ENCODE results near the gene MAJIN.

Gene MAJIN

GRCh38 chr11:64914123-64914522 lies 57.8 kb downstream of the MAJIN start:
- H3F3A ChIP-seq (ENCODE audit: insufficient read depth), result peaks cover 6% of the 10 kb centered on the region
- no peaks in the 10 kb centered on the region for H3K9me3 ChIP-seq (ENCODE audit: insufficient read depth, low read length)
- no peaks in the 10 kb centered on the region for H4K20me1 ChIP-seq (ENCODE audit: low read depth, low read length)
- H3K9ac ChIP-seq (ENCODE audit: low read length), result no peak overlapping the region
- H3K27ac ChIP-seq (ENCODE audit: low read depth, low read length), result no peak overlapping the region
- H3K36me3 ChIP-seq (ENCODE audit: low read length), result no peaks in the 10 kb centered on the region
- H3K9me2 ChIP-seq (replicated peaks; ENCODE audit: insufficient read depth, low read length), result no peaks in the 10 kb centered on the region
- no peak overlapping the region for H2AFZ ChIP-seq (ENCODE audit: low read depth, low read length, severe bottlenecking)
- no peaks in the 10 kb centered on the region for H3K27me3 ChIP-seq (ENCODE audit: low read length)
- H3K4me2 ChIP-seq (ENCODE audit: low read depth, low read length, poor library complexity, severe bottlenecking), result no peak overlapping the region
- no peak overlapping the region for H3K4me3 ChIP-seq (ENCODE audit: insufficient read depth, low read length, poor library complexity, severe bottlenecking)
- TF ChIP-seq EZH2phosphoT487 (conservative IDR thresholded peaks at IDR 0.05; ENCODE audit: low read length), result no peak
- no peak for TF ChIP-seq CTCF (IDR thresholded peaks at IDR 0.05; ENCODE audit: insufficient read depth, low read length, poor library complexity, severe bottlenecking)
- peaks cover 10% of the 10 kb centered on the region; the same call in 1 of the 2 replicates for H3K79me2 ChIP-seq (ENCODE audit: insufficient read depth, low read length)

DNA sequence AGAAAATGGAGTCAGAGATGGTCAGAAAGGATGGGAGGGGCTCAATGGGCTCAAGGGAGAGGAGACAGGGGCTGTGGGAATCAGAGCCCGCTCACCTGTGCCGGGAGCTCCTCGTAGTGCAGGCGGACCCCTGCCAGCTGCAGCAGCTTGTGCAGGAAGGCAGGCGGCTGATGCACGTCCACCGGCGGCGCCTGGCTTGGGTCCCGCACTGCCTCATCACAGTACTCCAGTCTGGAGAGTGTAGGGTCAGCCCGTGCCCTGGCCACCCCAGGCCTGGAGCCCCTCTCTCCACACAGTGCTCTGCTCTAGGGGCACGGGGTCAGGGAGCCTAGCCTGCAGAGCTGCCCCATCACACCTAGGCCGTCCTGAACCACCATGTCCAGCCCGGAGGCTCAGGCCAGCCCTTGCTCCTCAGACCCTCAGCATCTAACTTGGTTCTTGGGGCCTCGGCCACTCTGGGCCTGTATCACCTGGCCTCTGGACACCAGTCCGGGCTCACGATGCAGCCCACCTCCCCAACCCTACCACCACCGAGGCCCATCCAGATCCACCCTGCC lies 58.7 kb downstream of the MAJIN start:
- Histone ChIP-seq H3K9me3 (ENCODE audit: insufficient read depth, low read length) (no peaks in the 10 kb centered on the region), H3K36me3 (ENCODE audit: low read length) (no peaks in the 10 kb centered on the region), H3K9me2 (replicated peaks; ENCODE audit: insufficient read depth, low read length) (no peaks in the 10 kb centered on the region), H3K27ac (ENCODE audit: low read depth, low read length) (no peak overlapping the region), H4K20me1 (ENCODE audit: low read depth, low read length) (no peaks in the 10 kb centered on the region), H2AFZ (ENCODE audit: low read depth, low read length, severe bottlenecking) (no peak overlapping the region), H3K79me2 (ENCODE audit: insufficient read depth, low read length) (peaks cover 10% of the 10 kb centered on the region; the same call in 1 of the 2 replicates), H3K4me2 (ENCODE audit: low read depth, low read length, poor library complexity, severe bottlenecking) (no peak overlapping the region), H3F3A (ENCODE audit: insufficient read depth) (peaks cover 6% of the 10 kb centered on the region), H3K27me3 (ENCODE audit: low read length) (no peaks in the 10 kb centered on the region), H3K4me3 (ENCODE audit: insufficient read depth, low read length, poor library complexity, severe bottlenecking) (no peak overlapping the region), H3K9ac (ENCODE audit: low read length) (no peak overlapping the region)
- TF ChIP-seq CTCF (IDR thresholded peaks at IDR 0.05; ENCODE audit: insufficient read depth, low read length, poor library complexity, severe bottlenecking), result no peak
- TF ChIP-seq EZH2phosphoT487 (conservative IDR thresholded peaks at IDR 0.05; ENCODE audit: low read length), result no peak

- H3K27ac ChIP-seq (ENCODE audit: low read depth, low read length), result no peak overlapping the region
These were observed 60.2 kb downstream of the MAJIN start for GRCh38 chr11:64911689-64912088.

More at GRCh38 chr11:64911689-64912088, 60.2 kb downstream of the MAJIN start:
- Histone ChIP-seq H3K4me2 (ENCODE audit: low read depth, low read length, poor library complexity, severe bottlenecking) (no peak overlapping the region), H2AFZ (ENCODE audit: low read depth, low read length, severe bottlenecking) (no peak overlapping the region), H3K9ac (ENCODE audit: low read length) (no peak overlapping the region), H3K9me3 (ENCODE audit: insufficient read depth, low read length) (no peaks in the 10 kb centered on the region), H3K9me2 (replicated peaks; ENCODE audit: insufficient read depth, low read length) (no peaks in the 10 kb centered on the region), H3K27me3 (ENCODE audit: low read length) (no peaks in the 10 kb centered on the region), H3K79me2 (ENCODE audit: insufficient read depth, low read length) (peaks cover 9% of the 10 kb centered on the region; the same call in 1 of the 2 replicates), H4K20me1 (ENCODE audit: low read depth, low read length) (no peaks in the 10 kb centered on the region), H3K36me3 (ENCODE audit: low read length) (no peaks in the 10 kb centered on the region), H3F3A (ENCODE audit: insufficient read depth) (no peaks in the 10 kb centered on the region), H3K4me3 (ENCODE audit: insufficient read depth, low read length, poor library complexity, severe bottlenecking) (no peak overlapping the region)
- no peak for TF ChIP-seq EZH2phosphoT487 (conservative IDR thresholded peaks at IDR 0.05; ENCODE audit: low read length)
- no peak for TF ChIP-seq CTCF (IDR thresholded peaks at IDR 0.05; ENCODE audit: insufficient read depth, low read length, poor library complexity, severe bottlenecking)
